SK-N-SH (cell line): ENCODE results near the gene F5. TPM values are rescaled to one million over a fixed set of nuclear protein-coding genes. Genes with fewer than 3 reads are reported as not detected.

ENCODE experiments used
- CTCF ChIA-PET: fragments of 300-600, 350-600 bp; formaldehyde crosslinking; extraction: SDS; loops from one replicate; lab custom pipeline; 2021; lab: Yijun Ruan, JAX
- POLR2A ChIA-PET: fragments of 350-600 bp; sonication (Branson Sonifier 250); formaldehyde crosslinking; extraction: SDS; loops from one replicate; lab custom pipeline; 2020; ENCODE audit warnings: antibody characterized with exemption, inconsistent platforms; lab: Yijun Ruan, JAX
- DNase-seq: peaks from one replicate; pipeline ENCODE4 v3.0.0; 2012
- H2AFZ ChIP-seq: fragments of 200-600 bp; sonication (generic); 2 replicates; pipeline ENCODE4 v1.8.1; 2016; ENCODE audit warnings: antibody characterized with exemption, mild to moderate bottlenecking, low read depth
- H3F3A ChIP-seq: fragments of 200-600 bp; sonication (generic); replicated peaks from 2 replicates; pipeline ENCODE3; 2016; ENCODE audit warnings: antibody characterized with exemption, mild to moderate bottlenecking; ENCODE audit not compliant: insufficient read depth
- H3K27ac ChIP-seq, 2 experiments: fragments of 200-500 bp in 1 of 2; fragments of 200-600 bp in 1 of 2; sonication (Bioruptor generic) in 1 of 2; sonication (generic), shearing (Covaris generic) in 1 of 2; 2 replicates each; pipeline versions ENCODE4 v1.5.1 to v1.6.1; 2014 to 2016; ENCODE audit warnings: low read depth in 2 of 2, inconsistent platforms in 1 of 2, low read length in 1 of 2, mild to moderate bottlenecking in 1 of 2, mixed read lengths in 1 of 2
- H3K27me3 ChIP-seq: fragments of 200-600 bp; sonication (generic), shearing (Covaris generic); 2 replicates; pipeline ENCODE4 v1.6.1; 2016; ENCODE audit warnings: mixed run types; ENCODE audit not compliant: insufficient read depth
- H3K36me3 ChIP-seq, 2 experiments: fragments of 200-500 bp in 1 of 2; fragments of 200-600 bp in 1 of 2; sonication (Bioruptor generic) in 1 of 2; sonication (generic) in 1 of 2; replicated peaks in 1 of 2; 2 replicates each; pipeline versions ENCODE3 to v1.5.1; 2014 to 2016; ENCODE audit warnings: low read length in 1 of 2, mild to moderate bottlenecking in 1 of 2; ENCODE audit not compliant: insufficient read depth in 2 of 2, control insufficient read depth in 1 of 2
- H3K4me1 ChIP-seq, 2 experiments: fragments of 200-500 bp in 1 of 2; fragments of 200-600 bp in 1 of 2; sonication (Bioruptor generic) in 1 of 2; sonication (generic), shearing (Covaris generic) in 1 of 2; 2 replicates each; pipeline versions ENCODE4 v1.5.1 to v1.6.1; 2014 to 2016; ENCODE audit warnings: low read depth in 1 of 2, low read length in 1 of 2, mixed run types in 1 of 2; ENCODE audit not compliant: insufficient read depth in 2 of 2, control insufficient read depth in 1 of 2
- H3K4me2 ChIP-seq: fragments of 200-600 bp; sonication (generic), shearing (Covaris generic); 2 replicates; pipeline ENCODE4 v1.6.1; 2017; ENCODE audit warnings: mixed run types
- H3K4me3 ChIP-seq, 2 experiments: fragments of 200-500 bp in 1 of 2; fragments of 200-600 bp in 1 of 2; sonication (Bioruptor generic) in 1 of 2; sonication (generic), shearing (Covaris generic) in 1 of 2; 2 replicates each; pipeline versions ENCODE4 v1.5.1 to v1.8.1; 2014 to 2016; ENCODE audit warnings: low read depth in 2 of 2, inconsistent platforms in 1 of 2, low read length in 1 of 2, mild to moderate bottlenecking in 1 of 2, mixed read lengths in 1 of 2, moderate library complexity in 1 of 2
- H3K79me2 ChIP-seq: fragments of 200-600 bp; sonication (generic); 2 replicates; pipeline ENCODE4 v1.8.1; 2017; ENCODE audit warnings: mild to moderate bottlenecking; ENCODE audit not compliant: insufficient read depth
- H3K9ac ChIP-seq: fragments of 200-600 bp; sonication (generic); 2 replicates; pipeline ENCODE4 v1.6.1; 2017; ENCODE audit warnings: mixed run types
- H3K9me2 ChIP-seq: fragments of 200-600 bp; sonication (generic); 2 replicates; pipeline ENCODE4 v1.6.1; 2017; ENCODE audit warnings: mixed run types
- H3K9me3 ChIP-seq: fragments of 200-600 bp; sonication (generic); 2 replicates; pipeline ENCODE4 v1.6.1; 2017; ENCODE audit warnings: mixed run types, mild to moderate bottlenecking, moderate library complexity
- H4K20me1 ChIP-seq: fragments of 200-600 bp; sonication (generic); 2 replicates; pipeline ENCODE4 v1.6.1; 2017; ENCODE audit warnings: mild to moderate bottlenecking, mixed run types; ENCODE audit not compliant: insufficient read depth
- CHD2 ChIP-seq: fragments of 150-350 bp; IDR thresholded peaks from 2 replicates; pipeline ENCODE4 v1.6.1; 2018; ENCODE audit warnings: low read length; ENCODE audit not compliant: partially characterized antibody
- ELF1 ChIP-seq: IDR thresholded peaks from 2 replicates; pipeline ENCODE4 v1.4.0; 2012
- FOXM1 ChIP-seq: IDR thresholded peaks from 2 replicates; pipeline ENCODE4 v1.4.0; 2012; ENCODE audit warnings: low read depth, mild to moderate bottlenecking
- GABPA ChIP-seq: IDR thresholded peaks from 2 replicates; pipeline ENCODE4 v1.4.0; 2012; ENCODE audit warnings: low read depth, mild to moderate bottlenecking
- GATA2 ChIP-seq: sonication (generic); formaldehyde crosslinking; IDR thresholded peaks from 2 replicates; pipeline ENCODE4 v1.5.0; 2020; ENCODE audit warnings: mild to moderate bottlenecking, missing genetic modification reagents
- JUND ChIP-seq: IDR thresholded peaks from 2 replicates; pipeline ENCODE4 v1.4.0; 2012
- MEF2A ChIP-seq: IDR thresholded peaks from 2 replicates; pipeline ENCODE4 v1.4.0; 2012; ENCODE audit warnings: low read depth, borderline replicate concordance
- MXI1 ChIP-seq: IDR thresholded peaks from 2 replicates; pipeline ENCODE4 v1.6.1; 2012; ENCODE audit warnings: mild to moderate bottlenecking, low read depth, low read length, improper control_type of control experiment
- NRF1 ChIP-seq: IDR thresholded peaks from 2 replicates; pipeline ENCODE4 v1.6.1; 2012; ENCODE audit warnings: low read depth, mild to moderate bottlenecking, low read length
- RFX5 ChIP-seq: IDR thresholded peaks from 2 replicates; pipeline ENCODE4 v1.6.1; 2012; ENCODE audit warnings: mild to moderate bottlenecking, improper control_type of control experiment, low read length
- RXRA ChIP-seq: IDR thresholded peaks from 2 replicates; pipeline ENCODE4 v1.4.0; 2012; ENCODE audit warnings: low read depth, mild to moderate bottlenecking, borderline replicate concordance
- TCF12 ChIP-seq: IDR thresholded peaks from 2 replicates; pipeline ENCODE4 v1.4.0; 2012
- TEAD4 ChIP-seq: IDR thresholded peaks from 2 replicates; pipeline ENCODE4 v1.4.0; 2012; ENCODE audit warnings: mild to moderate bottlenecking, borderline replicate concordance; ENCODE audit not compliant: insufficient read depth
- YY1 ChIP-seq: IDR thresholded peaks from 2 replicates; pipeline ENCODE4 v1.4.0; 2012; ENCODE audit warnings: low read depth, mild to moderate bottlenecking
- WGBS: methylation state at CpG from one replicate; pipeline ENCODE4 v1.1.6; 2017; ENCODE audit warnings: low lambda C conversion rate; 5-methylcytosine and 5-hydroxymethylcytosine counted together
- polyA plus RNA-seq, 3 experiments: library from polyadenylated mRNA; depleted of rRNA; stranded (reverse); fragments of >200 nt; gene quantifications; 2 replicates each; pipeline ENCODE4 v1.2.3, GENCODE V29; 2012
- TF ChIP-seq, protein P1 (sequence below): IDR thresholded peaks from 2 replicates; pipeline ENCODE4 v1.4.0; 2012; ENCODE audit warnings: low read depth, borderline replicate concordance
- TF ChIP-seq, protein P2 (sequence below): IDR thresholded peaks from 2 replicates; pipeline ENCODE4 v1.4.0; 2012; ENCODE audit warnings: low read depth, borderline replicate concordance
- TF ChIP-seq, protein P3 (sequence below): IDR thresholded peaks from 2 replicates; pipeline ENCODE4 v1.6.1; 2012; ENCODE audit warnings: mild to moderate bottlenecking, low read depth, low read length, moderate library complexity
- TF ChIP-seq, protein P4 (sequence below): fragments of 200-600 bp; sonication (generic); IDR thresholded peaks from 2 replicates; pipeline ENCODE4 v1.6.1; 2017; ENCODE audit warnings: antibody characterized with exemption, mild to moderate bottlenecking, moderate library complexity

The F5 gene
- polyA plus RNA-seq, 1 of the 3 experiments (the other 2 are of a cell fraction), result under 0.01 TPM

DNA sequence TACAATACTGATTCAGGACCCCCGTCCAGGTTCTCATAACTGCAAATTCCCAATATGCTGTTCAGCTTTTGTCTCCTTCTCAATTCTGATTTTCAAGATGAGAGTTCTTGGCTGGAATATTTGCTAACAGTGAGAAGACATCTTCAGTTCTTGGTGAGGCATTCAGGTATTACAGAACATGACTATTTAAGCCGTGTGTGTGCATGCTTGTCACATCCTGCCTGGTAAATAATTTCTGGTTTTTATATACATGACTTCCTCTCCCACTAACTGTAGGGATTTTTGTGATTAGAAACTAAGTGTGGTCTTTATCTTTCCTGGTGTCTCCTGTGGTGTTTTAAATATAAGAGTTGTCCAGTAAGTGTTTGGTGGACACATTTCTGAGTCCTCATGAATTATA, 90.4 kb downstream of the F5 start:
- no peaks in the 10 kb centered on the region for H3F3A ChIP-seq
- no peaks in the 10 kb centered on the region for H3K9me2 ChIP-seq
- ChIA-PET CTCF (no interaction called here), POLR2A (no interaction called here)
- WGBS, result 59% methylated on average over 2 of the region's 2 CpGs
- H3K36me3 ChIP-seq, result no peaks in the 10 kb centered on the region
- DNase-seq, result no peak
- H2AFZ ChIP-seq, result no peak overlapping the region
- H3K9me3 ChIP-seq, result no peaks in the 10 kb centered on the region
- no peak overlapping the region for H3K4me3 ChIP-seq
- no peaks in the 10 kb centered on the region for H3K27me3 ChIP-seq
- no peaks in the 10 kb centered on the region for H4K20me1 ChIP-seq
- TF ChIP-seq JUND (no peak), YY1 (no peak), CHD2 (no peak), FOXM1 (no peak), GABPA (no peak), MEF2A (no peak), ELF1 (no peak), TEAD4 (no peak), NRF1 (no peak), TCF12 (no peak), RXRA (no peak), RFX5 (no peak), GATA2 (CRISPR knock-in tag) (no peak), MXI1 (no peak)
- TF ChIP-seq, protein P1, sequence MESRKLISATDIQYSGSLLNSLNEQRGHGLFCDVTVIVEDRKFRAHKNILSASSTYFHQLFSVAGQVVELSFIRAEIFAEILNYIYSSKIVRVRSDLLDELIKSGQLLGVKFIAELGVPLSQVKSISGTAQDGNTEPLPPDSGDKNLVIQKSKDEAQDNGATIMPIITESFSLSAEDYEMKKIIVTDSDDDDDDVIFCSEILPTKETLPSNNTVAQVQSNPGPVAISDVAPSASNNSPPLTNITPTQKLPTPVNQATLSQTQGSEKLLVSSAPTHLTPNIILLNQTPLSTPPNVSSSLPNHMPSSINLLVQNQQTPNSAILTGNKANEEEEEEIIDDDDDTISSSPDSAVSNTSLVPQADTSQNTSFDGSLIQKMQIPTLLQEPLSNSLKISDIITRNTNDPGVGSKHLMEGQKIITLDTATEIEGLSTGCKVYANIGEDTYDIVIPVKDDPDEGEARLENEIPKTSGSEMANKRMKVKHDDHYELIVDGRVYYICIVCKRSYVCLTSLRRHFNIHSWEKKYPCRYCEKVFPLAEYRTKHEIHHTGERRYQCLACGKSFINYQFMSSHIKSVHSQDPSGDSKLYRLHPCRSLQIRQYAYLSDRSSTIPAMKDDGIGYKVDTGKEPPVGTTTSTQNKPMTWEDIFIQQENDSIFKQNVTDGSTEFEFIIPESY, result no peak
- TF ChIP-seq, protein P2, sequence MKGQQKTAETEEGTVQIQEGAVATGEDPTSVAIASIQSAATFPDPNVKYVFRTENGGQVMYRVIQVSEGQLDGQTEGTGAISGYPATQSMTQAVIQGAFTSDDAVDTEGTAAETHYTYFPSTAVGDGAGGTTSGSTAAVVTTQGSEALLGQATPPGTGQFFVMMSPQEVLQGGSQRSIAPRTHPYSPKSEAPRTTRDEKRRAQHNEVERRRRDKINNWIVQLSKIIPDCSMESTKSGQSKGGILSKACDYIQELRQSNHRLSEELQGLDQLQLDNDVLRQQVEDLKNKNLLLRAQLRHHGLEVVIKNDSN, result no peak
- TF ChIP-seq, protein P3, sequence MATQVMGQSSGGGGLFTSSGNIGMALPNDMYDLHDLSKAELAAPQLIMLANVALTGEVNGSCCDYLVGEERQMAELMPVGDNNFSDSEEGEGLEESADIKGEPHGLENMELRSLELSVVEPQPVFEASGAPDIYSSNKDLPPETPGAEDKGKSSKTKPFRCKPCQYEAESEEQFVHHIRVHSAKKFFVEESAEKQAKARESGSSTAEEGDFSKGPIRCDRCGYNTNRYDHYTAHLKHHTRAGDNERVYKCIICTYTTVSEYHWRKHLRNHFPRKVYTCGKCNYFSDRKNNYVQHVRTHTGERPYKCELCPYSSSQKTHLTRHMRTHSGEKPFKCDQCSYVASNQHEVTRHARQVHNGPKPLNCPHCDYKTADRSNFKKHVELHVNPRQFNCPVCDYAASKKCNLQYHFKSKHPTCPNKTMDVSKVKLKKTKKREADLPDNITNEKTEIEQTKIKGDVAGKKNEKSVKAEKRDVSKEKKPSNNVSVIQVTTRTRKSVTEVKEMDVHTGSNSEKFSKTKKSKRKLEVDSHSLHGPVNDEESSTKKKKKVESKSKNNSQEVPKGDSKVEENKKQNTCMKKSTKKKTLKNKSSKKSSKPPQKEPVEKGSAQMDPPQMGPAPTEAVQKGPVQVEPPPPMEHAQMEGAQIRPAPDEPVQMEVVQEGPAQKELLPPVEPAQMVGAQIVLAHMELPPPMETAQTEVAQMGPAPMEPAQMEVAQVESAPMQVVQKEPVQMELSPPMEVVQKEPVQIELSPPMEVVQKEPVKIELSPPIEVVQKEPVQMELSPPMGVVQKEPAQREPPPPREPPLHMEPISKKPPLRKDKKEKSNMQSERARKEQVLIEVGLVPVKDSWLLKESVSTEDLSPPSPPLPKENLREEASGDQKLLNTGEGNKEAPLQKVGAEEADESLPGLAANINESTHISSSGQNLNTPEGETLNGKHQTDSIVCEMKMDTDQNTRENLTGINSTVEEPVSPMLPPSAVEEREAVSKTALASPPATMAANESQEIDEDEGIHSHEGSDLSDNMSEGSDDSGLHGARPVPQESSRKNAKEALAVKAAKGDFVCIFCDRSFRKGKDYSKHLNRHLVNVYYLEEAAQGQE, result no peak
- TF ChIP-seq, protein P4, sequence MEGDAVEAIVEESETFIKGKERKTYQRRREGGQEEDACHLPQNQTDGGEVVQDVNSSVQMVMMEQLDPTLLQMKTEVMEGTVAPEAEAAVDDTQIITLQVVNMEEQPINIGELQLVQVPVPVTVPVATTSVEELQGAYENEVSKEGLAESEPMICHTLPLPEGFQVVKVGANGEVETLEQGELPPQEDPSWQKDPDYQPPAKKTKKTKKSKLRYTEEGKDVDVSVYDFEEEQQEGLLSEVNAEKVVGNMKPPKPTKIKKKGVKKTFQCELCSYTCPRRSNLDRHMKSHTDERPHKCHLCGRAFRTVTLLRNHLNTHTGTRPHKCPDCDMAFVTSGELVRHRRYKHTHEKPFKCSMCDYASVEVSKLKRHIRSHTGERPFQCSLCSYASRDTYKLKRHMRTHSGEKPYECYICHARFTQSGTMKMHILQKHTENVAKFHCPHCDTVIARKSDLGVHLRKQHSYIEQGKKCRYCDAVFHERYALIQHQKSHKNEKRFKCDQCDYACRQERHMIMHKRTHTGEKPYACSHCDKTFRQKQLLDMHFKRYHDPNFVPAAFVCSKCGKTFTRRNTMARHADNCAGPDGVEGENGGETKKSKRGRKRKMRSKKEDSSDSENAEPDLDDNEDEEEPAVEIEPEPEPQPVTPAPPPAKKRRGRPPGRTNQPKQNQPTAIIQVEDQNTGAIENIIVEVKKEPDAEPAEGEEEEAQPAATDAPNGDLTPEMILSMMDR, result no peak
- no peak overlapping the region for H3K9ac ChIP-seq
- H3K4me2 ChIP-seq, result no peak overlapping the region
- no peaks in the 10 kb centered on the region for H3K79me2 ChIP-seq
- no peak overlapping the region for H3K27ac ChIP-seq
- H3K4me1 ChIP-seq, result no peaks in the 10 kb centered on the region; a peak in 1 of 4 replicates
